K562 (cell line): ENCODE measurements around the gene DENR. TPM values are rescaled to one million over a fixed set of nuclear protein-coding genes. Genes with fewer than 3 reads are reported as not detected.
A peak's percentile ranks its signal among the peaks of the same experiment; 100 is the strongest.

Experiments used
- ATAC-seq: fragments of 200-7000 bp; cut with Tn5 transposase; 3 replicates; pipeline ENCODE4 v1.9.1; 2020; ENCODE audit warnings: moderate library complexity
- BruUV-seq: library from RNA; stranded (reverse); fragments of 400-500 nt; replicated peaks from 2 replicates; lab custom pipeline; 2021; lab: Mats Ljungman, UMichigan
- CTCF ChIA-PET: fragments of 300-600 bp; formaldehyde crosslinking; extraction: SDS; loops from one replicate; lab custom pipeline; 2021; ENCODE audit warnings: low intra/inter-chr PET ratio; lab: Yijun Ruan, JAX
- POLR2A ChIA-PET: fragments of 300-600, 350-650 bp; sonication (Branson Sonifier 250); formaldehyde crosslinking; extraction: SDS; loops from one replicate; lab custom pipeline; 2021; ENCODE audit warnings: antibody characterized with exemption, inconsistent platforms; lab: Yijun Ruan, JAX
- DNase-seq, 4 experiments: peaks; one replicate each; pipeline versions ENCODE4 v3.0.0 to v3.0.0-alpha.2; 2011 to 2018; ENCODE audit warnings: low spot score in 3 of 4, mixed read lengths in 3 of 4; ENCODE audit errors: extremely low read depth in 1 of 4
- FAIRE-seq: peaks from 2 replicates; lab custom pipeline; 2011; peaks lifted over from hg19 to GRCh38; lab: Jason Lieb, UNC
- H2AFZ ChIP-seq: 2 replicates; pipeline ENCODE4 v1.6.0; 2011; ENCODE audit warnings: low read depth, low read length, control low read depth, inconsistent platforms
- H3K27ac ChIP-seq: fragments of 200-600 bp; 3 replicates; pipeline ENCODE4 v1.8.0; 2011; ENCODE audit warnings: low read depth, mild to moderate bottlenecking, control low read depth, inconsistent platforms, low read length, moderate library complexity, mixed read lengths; ENCODE audit errors: extremely low read depth
- H3K27me3 ChIP-seq, 2 experiments: fragments of 300-600 bp in 1 of 2; 2 replicates in 1 of 2; 3 replicates in 1 of 2; pipeline versions ENCODE4 v1.6.0 to v1.8.0; 2011; ENCODE audit warnings: inconsistent platforms in 2 of 2, low read length in 2 of 2, mild to moderate bottlenecking in 1 of 2, mixed read lengths in 1 of 2, moderate library complexity in 1 of 2; ENCODE audit not compliant: control insufficient read depth in 2 of 2, insufficient read depth in 2 of 2
- H3K36me3 ChIP-seq: fragments of 300-600 bp; 3 replicates; pipeline ENCODE4 v1.8.0; 2011; ENCODE audit warnings: mild to moderate bottlenecking, low read length, inconsistent platforms; ENCODE audit not compliant: control insufficient read depth, insufficient read depth
- H3K4me1 ChIP-seq, 2 experiments: fragments of 200-600 bp in 1 of 2; replicated peaks in 1 of 2; 2 replicates in 1 of 2; 3 replicates in 1 of 2; pipeline versions ENCODE4 v1.5.1 to v1.8.0; 2011; ENCODE audit warnings: inconsistent platforms in 2 of 2, low read length in 2 of 2, mild to moderate bottlenecking in 1 of 2, mixed read lengths in 1 of 2, moderate library complexity in 1 of 2; ENCODE audit not compliant: control insufficient read depth in 2 of 2, insufficient read depth in 2 of 2
- H3K4me2 ChIP-seq: 2 replicates; pipeline ENCODE4 v1.6.1; 2011; ENCODE audit warnings: low read length, control low read depth, inconsistent platforms, mixed read lengths; ENCODE audit not compliant: insufficient read depth
- H3K4me3 ChIP-seq: fragments of 200-600 bp; sonication (generic), shearing (Covaris generic); 2 replicates; pipeline ENCODE4 v1.5.1; 2016; ENCODE audit warnings: control low read depth, inconsistent platforms
- H3K79me2 ChIP-seq: fragments of 200-600 bp; 3 replicates; pipeline ENCODE4 v1.8.0; 2011; ENCODE audit warnings: low read length, inconsistent platforms; ENCODE audit not compliant: control insufficient read depth, insufficient read depth
- H3K9ac ChIP-seq, 2 experiments: 2 replicates each; pipeline versions ENCODE4 v1.6.0 to v1.6.1; 2011; ENCODE audit warnings: low read depth in 2 of 2, low read length in 2 of 2, control low read depth in 1 of 2, inconsistent platforms in 1 of 2, mild to moderate bottlenecking in 1 of 2, mixed read lengths in 1 of 2; ENCODE audit not compliant: insufficient read depth in 1 of 2
- H3K9me1 ChIP-seq: one replicate; pipeline ENCODE4 v1.6.0; 2011; ENCODE audit warnings: inconsistent platforms, mild to moderate bottlenecking, low read length, moderate library complexity; ENCODE audit not compliant: control insufficient read depth, insufficient read depth
- H3K9me3 ChIP-seq: replicated peaks from 2 replicates; pipeline ENCODE4 v1.5.1; 2011; ENCODE audit warnings: low read depth, low read length, inconsistent platforms; ENCODE audit not compliant: control insufficient read depth, insufficient read depth
- H4K20me1 ChIP-seq: replicated peaks from 2 replicates; pipeline ENCODE4 v1.6.1; 2011; ENCODE audit warnings: low read length, inconsistent platforms, mixed read lengths; ENCODE audit not compliant: control insufficient read depth, insufficient read depth
- C11orf30 ChIP-seq: fragments of 450-650 bp; IDR thresholded peaks from 2 replicates; pipeline ENCODE4 v1.6.1; 2016; ENCODE audit warnings: low read depth, mild to moderate bottlenecking
- ETV1 ChIP-seq: fragments of 450-650 bp; conservative IDR thresholded peaks from 2 replicates; pipeline ENCODE4 v1.6.1; 2016; ENCODE audit warnings: missing genetic modification characterization, control low read depth, low read depth, missing compliant biosample characterization
- ILK ChIP-seq: fragments of 450-650 bp; IDR thresholded peaks from 2 replicates; pipeline ENCODE4 v1.6.1; 2016; ENCODE audit warnings: missing genetic modification characterization, low read depth, mild to moderate bottlenecking, missing compliant biosample characterization, moderate library complexity, borderline replicate concordance
- MAFG ChIP-seq: fragments of 450-650 bp; conservative IDR thresholded peaks from 2 replicates; pipeline ENCODE4 v1.6.1; 2016; ENCODE audit warnings: missing genetic modification characterization, missing compliant biosample characterization
- MLX ChIP-seq, 2 experiments: fragments of 450-650 bp in 1 of 2; sonication (generic) in 1 of 2; formaldehyde crosslinking; conservative IDR thresholded peaks; 2 replicates each; pipeline versions ENCODE4 v1.4.0 to v1.8.1; 2020 to 2022; ENCODE audit warnings: mild to moderate bottlenecking in 1 of 2, missing genetic modification reagents in 1 of 2
- NONO ChIP-seq, 2 experiments: fragments of 200-400 bp in 1 of 2; fragments of 450-650 bp in 1 of 2; formaldehyde crosslinking in 1 of 2; IDR thresholded peaks; 2 replicates each; pipeline ENCODE4 v1.6.1; 2017; ENCODE audit warnings: low read depth in 2 of 2, mild to moderate bottlenecking in 2 of 2, moderate library complexity in 2 of 2, low read length in 1 of 2
- USF1 ChIP-seq: sonication (generic); formaldehyde crosslinking; IDR thresholded peaks from 2 replicates; pipeline ENCODE4 v1.9.0; 2022; ENCODE audit warnings: mild to moderate bottlenecking, missing genetic modification reagents
- ZNF277 ChIP-seq: fragments of 250-450 bp; sonication (Bioruptor Pico); IDR thresholded peaks from 2 replicates; pipeline ENCODE4 v1.8.0; 2022; ENCODE audit warnings: inconsistent platforms, mild to moderate bottlenecking, moderate library complexity, borderline replicate concordance
- ZNF316 ChIP-seq: fragments of 450-650 bp; IDR thresholded peaks from 2 replicates; pipeline ENCODE4 v1.6.1; 2016
- ZNF431 ChIP-seq: sonication (generic); formaldehyde crosslinking; IDR thresholded peaks from 2 replicates; pipeline ENCODE4 v1.8.0; 2022; ENCODE audit warnings: mild to moderate bottlenecking, missing genetic modification reagents
- WGBS: fragments of 100-300 bp; shearing (Covaris generic); methylation state at CpG from one replicate; pipeline ENCODE4 v1.1.6; 2016; ENCODE audit warnings: low coverage, mixed read lengths; ENCODE audit not compliant: insufficient coverage; ENCODE audit errors: missing lambda C conversion rate; 5-methylcytosine and 5-hydroxymethylcytosine counted together
- in situ Hi-C: fragments of 300-500 bp; cut with MboI; formaldehyde crosslinking; loops from 4 replicates; pipeline ENCODE4 v1.15.0; 2018; ENCODE audit warnings: inconsistent platforms, mixed read lengths
- intact Hi-C: fragments of 100-400 bp; cut with micrococcal nuclease; formaldehyde crosslinking; loops from 2 replicates; pipeline ENCODE4 v1.14.2; 2022
- polyA plus RNA-seq, 8 experiments: library from polyadenylated mRNA; depleted of rRNA in 4 of 8; stranded (reverse) in 5 of 8; unstranded in 3 of 8; fragments of >200 nt; fragmentation: Nextera tagmentation in 2 of 8; fragmentation: Illumina TruSeq in 1 of 8; extraction: Ambion mirVana in 2 of 8; extraction: Trizol in 1 of 8; gene quantifications; 2 replicates each; pipeline versions ENCODE4 v1.2.1 to v1.2.3, GENCODE V29; 2011 to 2014; ENCODE audit warnings: inconsistent platforms in 1 of 8, missing spikeins in 1 of 8
- total RNA-seq, 7 experiments: library from RNA; depleted of rRNA in 6 of 7; stranded (reverse); fragments of >200 nt in 6 of 7; fragmentation: Illumina TruSeq in 2 of 7; extraction: Trizol in 2 of 7; gene quantifications; 2 replicates each; pipeline versions ENCODE4 v1.2.1 to v1.2.3, GENCODE V29; 2011 to 2021; ENCODE audit warnings: low replicate concordance in 1 of 7

Gene DENR
- total and polyA plus RNA-seq, 9 of the 15 experiments (the other 6 are each of a cell fraction or from before 2014, with no cell fraction given), result 32.5 to 77.4 (median 54.7) TPM

- FAIRE-seq, result no peak
Observed at GRCh38 chr12:122754790-122755189, 2.2 kb downstream of the DENR start.

More at GRCh38 chr12:122754790-122755189, 2.2 kb downstream of the DENR start:
- Histone ChIP-seq H3K4me3 (no peak overlapping the region), H3K27ac (no peak overlapping the region), H3K9me3 (no peaks in the 10 kb centered on the region), H3K9me1 (no peaks in the 10 kb centered on the region), H2AFZ (no peak overlapping the region), H3K4me2 (no peak overlapping the region), H4K20me1 (no peaks in the 10 kb centered on the region; the same call in 1 of the 2 replicates), H3K36me3 (peaks cover 59% of the 10 kb centered on the region), H3K4me1 (peaks cover 31 to 33% of the 10 kb centered on the region in 2 experiments; a peak in 4 of 5 replicates), H3K9ac (no peak overlapping the region), H3K79me2 (peaks cover 57% of the 10 kb centered on the region), H3K27me3 (no peaks in the 10 kb centered on the region)
- intact Hi-C loops, result loop anchor here (10.0 kb wide), 1 partner anchor 360 kb away; no protein-coding TSS in a partner anchor
- WGBS, result 90% methylated on average over 1 of the region's 1 CpG
- ATAC-seq, result no peak
- ChIA-PET POLR2A (no interaction called here), CTCF (no interaction called here)
- no peak for DNase-seq
- in situ Hi-C loops, result loop anchor here (5.0 kb wide), 1 partner anchor 117 kb away; no protein-coding TSS in a partner anchor
- TF ChIP-seq NONO (IDR thresholded peaks at IDR 0.05; ENCODE audit: low read depth in 2 of 2, low read length in 1 of 2) (no peak), MAFG (peak; percentile 40; the same call in 1 of the 2 replicates), ZNF316 (peak; percentile 53), ZNF277 (CRISPR knock-in tag) (no peak), ZNF431 (CRISPR knock-in tag) (no peak), ILK (no peak), USF1 (no peak), C11orf30 (0 out of 2 replicates have a peak, but pooled peaks have one; percentile 26), MLX (CRISPR knock-in tag; conservative IDR thresholded peaks at IDR 0.05) (no peak), ETV1 (tag) (no peak)
- BruUV-seq, result no TSS peak
